K562 (cell line): ENCODE data around the gene RTF1. TPM values are rescaled to one million over a fixed set of nuclear protein-coding genes. Genes with fewer than 3 reads are reported as not detected.
A peak's percentile ranks its signal among the peaks of the same experiment; 100 is the strongest.

Experiments
- ATAC-seq: fragments of 200-7000 bp; cut with Tn5 transposase; 3 replicates; pipeline ENCODE4 v1.9.1; 2020; ENCODE audit warnings: moderate library complexity
- BruUV-seq: library from RNA; stranded (reverse); fragments of 400-500 nt; replicated peaks from 2 replicates; lab custom pipeline; 2021; lab: Mats Ljungman, UMichigan
- CTCF ChIA-PET: fragments of 300-600 bp; formaldehyde crosslinking; extraction: SDS; loops from one replicate; lab custom pipeline; 2021; ENCODE audit warnings: low intra/inter-chr PET ratio; lab: Yijun Ruan, JAX
- POLR2A ChIA-PET: fragments of 300-600, 350-650 bp; sonication (Branson Sonifier 250); formaldehyde crosslinking; extraction: SDS; loops from one replicate; lab custom pipeline; 2021; ENCODE audit warnings: antibody characterized with exemption, inconsistent platforms; lab: Yijun Ruan, JAX
- DNase-seq, 4 experiments: peaks; one replicate each; pipeline versions ENCODE4 v3.0.0 to v3.0.0-alpha.2; 2011 to 2018; ENCODE audit warnings: low spot score in 3 of 4, mixed read lengths in 3 of 4; ENCODE audit errors: extremely low read depth in 1 of 4
- FAIRE-seq: peaks from 2 replicates; lab custom pipeline; 2011; peaks lifted over from hg19 to GRCh38; lab: Jason Lieb, UNC
- H2AFZ ChIP-seq: 2 replicates; pipeline ENCODE4 v1.6.0; 2011; ENCODE audit warnings: low read depth, low read length, control low read depth, inconsistent platforms
- H3K27ac ChIP-seq: fragments of 200-600 bp; 3 replicates; pipeline ENCODE4 v1.8.0; 2011; ENCODE audit warnings: low read depth, mild to moderate bottlenecking, control low read depth, inconsistent platforms, low read length, moderate library complexity, mixed read lengths; ENCODE audit errors: extremely low read depth
- H3K27me3 ChIP-seq, 2 experiments: fragments of 300-600 bp in 1 of 2; 2 replicates in 1 of 2; 3 replicates in 1 of 2; pipeline versions ENCODE4 v1.6.0 to v1.8.0; 2011; ENCODE audit warnings: inconsistent platforms in 2 of 2, low read length in 2 of 2, mild to moderate bottlenecking in 1 of 2, mixed read lengths in 1 of 2, moderate library complexity in 1 of 2; ENCODE audit not compliant: control insufficient read depth in 2 of 2, insufficient read depth in 2 of 2
- H3K36me3 ChIP-seq: fragments of 300-600 bp; 3 replicates; pipeline ENCODE4 v1.8.0; 2011; ENCODE audit warnings: mild to moderate bottlenecking, low read length, inconsistent platforms; ENCODE audit not compliant: control insufficient read depth, insufficient read depth
- H3K4me1 ChIP-seq, 2 experiments: fragments of 200-600 bp in 1 of 2; replicated peaks in 1 of 2; 2 replicates in 1 of 2; 3 replicates in 1 of 2; pipeline versions ENCODE4 v1.5.1 to v1.8.0; 2011; ENCODE audit warnings: inconsistent platforms in 2 of 2, low read length in 2 of 2, mild to moderate bottlenecking in 1 of 2, mixed read lengths in 1 of 2, moderate library complexity in 1 of 2; ENCODE audit not compliant: control insufficient read depth in 2 of 2, insufficient read depth in 2 of 2
- H3K4me2 ChIP-seq: 2 replicates; pipeline ENCODE4 v1.6.1; 2011; ENCODE audit warnings: low read length, control low read depth, inconsistent platforms, mixed read lengths; ENCODE audit not compliant: insufficient read depth
- H3K4me3 ChIP-seq: fragments of 200-600 bp; sonication (generic), shearing (Covaris generic); 2 replicates; pipeline ENCODE4 v1.5.1; 2016; ENCODE audit warnings: control low read depth, inconsistent platforms
- H3K79me2 ChIP-seq: fragments of 200-600 bp; 3 replicates; pipeline ENCODE4 v1.8.0; 2011; ENCODE audit warnings: low read length, inconsistent platforms; ENCODE audit not compliant: control insufficient read depth, insufficient read depth
- H3K9ac ChIP-seq, 2 experiments: 2 replicates each; pipeline versions ENCODE4 v1.6.0 to v1.6.1; 2011; ENCODE audit warnings: low read depth in 2 of 2, low read length in 2 of 2, control low read depth in 1 of 2, inconsistent platforms in 1 of 2, mild to moderate bottlenecking in 1 of 2, mixed read lengths in 1 of 2; ENCODE audit not compliant: insufficient read depth in 1 of 2
- H3K9me1 ChIP-seq: one replicate; pipeline ENCODE4 v1.6.0; 2011; ENCODE audit warnings: inconsistent platforms, mild to moderate bottlenecking, low read length, moderate library complexity; ENCODE audit not compliant: control insufficient read depth, insufficient read depth
- H3K9me3 ChIP-seq: replicated peaks from 2 replicates; pipeline ENCODE4 v1.5.1; 2011; ENCODE audit warnings: low read depth, low read length, inconsistent platforms; ENCODE audit not compliant: control insufficient read depth, insufficient read depth
- H4K20me1 ChIP-seq: replicated peaks from 2 replicates; pipeline ENCODE4 v1.6.1; 2011; ENCODE audit warnings: low read length, inconsistent platforms, mixed read lengths; ENCODE audit not compliant: control insufficient read depth, insufficient read depth
- CHCHD3 ChIP-seq: fragments of 250-450 bp; sonication (Bioruptor Pico); IDR thresholded peaks from 2 replicates; pipeline ENCODE4 v2.1.2; 2022; ENCODE audit warnings: mild to moderate bottlenecking
- POLR2G ChIP-seq: fragments of 200-400 bp; formaldehyde crosslinking; IDR thresholded peaks from 2 replicates; pipeline ENCODE4 v1.6.1; 2017; ENCODE audit warnings: low read depth, mild to moderate bottlenecking, antibody characterized with exemption, low read length, moderate library complexity
- RBFOX2 ChIP-seq: fragments of 200-400 bp; formaldehyde crosslinking; IDR thresholded peaks from 2 replicates; pipeline ENCODE4 v1.6.1; 2017; ENCODE audit warnings: low read depth, mild to moderate bottlenecking, low read length, moderate library complexity
- WGBS: fragments of 100-300 bp; shearing (Covaris generic); methylation state at CpG from one replicate; pipeline ENCODE4 v1.1.6; 2016; ENCODE audit warnings: low coverage, mixed read lengths; ENCODE audit not compliant: insufficient coverage; ENCODE audit errors: missing lambda C conversion rate; 5-methylcytosine and 5-hydroxymethylcytosine counted together
- in situ Hi-C: fragments of 300-500 bp; cut with MboI; formaldehyde crosslinking; loops from 4 replicates; pipeline ENCODE4 v1.15.0; 2018; ENCODE audit warnings: inconsistent platforms, mixed read lengths
- intact Hi-C: fragments of 100-400 bp; cut with micrococcal nuclease; formaldehyde crosslinking; loops from 2 replicates; pipeline ENCODE4 v1.14.2; 2022
- polyA plus RNA-seq, 8 experiments: library from polyadenylated mRNA; depleted of rRNA in 4 of 8; stranded (reverse) in 5 of 8; unstranded in 3 of 8; fragments of >200 nt; fragmentation: Nextera tagmentation in 2 of 8; fragmentation: Illumina TruSeq in 1 of 8; extraction: Ambion mirVana in 2 of 8; extraction: Trizol in 1 of 8; gene quantifications; 2 replicates each; pipeline versions ENCODE4 v1.2.1 to v1.2.3, GENCODE V29; 2011 to 2014; ENCODE audit warnings: inconsistent platforms in 1 of 8, missing spikeins in 1 of 8
- total RNA-seq, 7 experiments: library from RNA; depleted of rRNA in 6 of 7; stranded (reverse); fragments of >200 nt in 6 of 7; fragmentation: Illumina TruSeq in 2 of 7; extraction: Trizol in 2 of 7; gene quantifications; 2 replicates each; pipeline versions ENCODE4 v1.2.1 to v1.2.3, GENCODE V29; 2011 to 2021; ENCODE audit warnings: low replicate concordance in 1 of 7
- TF ChIP-seq, protein P1 (sequence below): sonication (generic); formaldehyde crosslinking; IDR thresholded peaks from 2 replicates; pipeline ENCODE4 v1.8.1; 2023; ENCODE audit warnings: mild to moderate bottlenecking, missing genetic modification reagents

The RTF1 gene
- total and polyA plus RNA-seq, 9 of the 15 experiments (the other 6 are each of a cell fraction or from before 2014, with no cell fraction given): 7.6 to 69.5 (median 31.5) TPM

DNA sequence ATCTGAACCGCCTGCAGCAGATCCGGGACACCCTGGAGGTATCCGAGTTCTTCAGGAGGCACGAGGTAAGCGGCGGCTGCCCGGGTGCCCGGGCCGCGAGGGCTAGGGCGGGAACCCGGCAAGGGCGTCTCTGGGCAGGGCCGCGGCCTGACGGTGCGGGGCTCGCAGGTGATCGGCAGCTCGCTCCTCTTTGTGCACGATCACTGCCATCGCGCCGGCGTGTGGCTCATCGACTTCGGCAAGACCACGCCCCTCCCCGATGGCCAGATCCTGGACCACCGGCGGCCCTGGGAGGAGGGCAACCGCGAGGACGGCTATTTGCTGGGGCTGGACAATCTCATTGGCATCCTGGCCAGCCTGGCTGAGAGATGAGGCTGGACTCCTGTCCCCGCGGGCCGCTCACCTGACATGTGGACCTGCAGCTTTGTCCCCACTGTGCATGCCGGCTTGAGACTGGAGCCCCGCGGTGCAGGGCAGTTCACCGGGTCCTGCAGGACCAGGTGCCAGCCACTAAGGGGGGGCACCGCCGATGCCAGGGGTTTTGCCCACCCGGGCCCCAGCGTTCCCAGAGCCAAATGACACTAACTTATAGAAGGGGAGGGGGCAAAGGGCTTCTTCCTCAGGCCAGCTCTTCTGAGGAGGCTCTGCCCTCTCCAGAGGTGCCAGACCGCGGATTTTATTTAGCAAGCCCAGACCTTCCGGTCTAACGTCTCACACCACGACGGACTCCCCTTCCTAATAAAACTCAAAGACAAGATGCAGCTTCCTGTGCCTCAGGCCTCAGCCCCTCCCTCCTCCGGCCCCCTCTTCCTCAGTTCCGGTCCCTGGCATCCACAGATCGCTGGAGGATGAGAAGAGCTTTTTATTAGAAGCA lies 86.1 kb downstream of the RTF1 start:
- CTCF ChIA-PET: no interaction called here
- intact Hi-C loops (no loop called here), in situ Hi-C loops (no loop called here)
- no peaks in the 10 kb centered on the region for H3K27me3 ChIP-seq
- POLR2A ChIA-PET: interaction anchor here (0.7 to 1.3 kb wide), 3 partner anchors 10 to 288 kb away, joined by 3 read pairs; no protein-coding TSS in a partner anchor
- H3K9me1 ChIP-seq: no peaks in the 10 kb centered on the region
- 0 out of 3 replicates have a peak, but pooled peaks cover 4% of the 10 kb centered on the region for H3K79me2 ChIP-seq
- no peak overlapping the region for H2AFZ ChIP-seq
- H4K20me1 ChIP-seq: no peaks in the 10 kb centered on the region
- H3K27ac ChIP-seq: no peak overlapping the region
- WGBS: 93% methylated on average over 26 of the region's 54 CpGs
- peaks cover 24% of the 10 kb centered on the region; the same call in 2 of the 3 replicates for H3K36me3 ChIP-seq
- peak; percentile 58 for TF ChIP-seq RBFOX2
- peak; percentile 65 for TF ChIP-seq POLR2G
- TF ChIP-seq, protein P1, sequence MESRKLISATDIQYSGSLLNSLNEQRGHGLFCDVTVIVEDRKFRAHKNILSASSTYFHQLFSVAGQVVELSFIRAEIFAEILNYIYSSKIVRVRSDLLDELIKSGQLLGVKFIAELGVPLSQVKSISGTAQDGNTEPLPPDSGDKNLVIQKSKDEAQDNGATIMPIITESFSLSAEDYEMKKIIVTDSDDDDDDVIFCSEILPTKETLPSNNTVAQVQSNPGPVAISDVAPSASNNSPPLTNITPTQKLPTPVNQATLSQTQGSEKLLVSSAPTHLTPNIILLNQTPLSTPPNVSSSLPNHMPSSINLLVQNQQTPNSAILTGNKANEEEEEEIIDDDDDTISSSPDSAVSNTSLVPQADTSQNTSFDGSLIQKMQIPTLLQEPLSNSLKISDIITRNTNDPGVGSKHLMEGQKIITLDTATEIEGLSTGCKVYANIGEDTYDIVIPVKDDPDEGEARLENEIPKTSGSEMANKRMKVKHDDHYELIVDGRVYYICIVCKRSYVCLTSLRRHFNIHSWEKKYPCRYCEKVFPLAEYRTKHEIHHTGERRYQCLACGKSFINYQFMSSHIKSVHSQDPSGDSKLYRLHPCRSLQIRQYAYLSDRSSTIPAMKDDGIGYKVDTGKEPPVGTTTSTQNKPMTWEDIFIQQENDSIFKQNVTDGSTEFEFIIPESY: 0 out of 2 replicates have a peak, but pooled peaks have one; percentile 32
- TF ChIP-seq CHCHD3 (CRISPR knock-in tag): no peak
- H3K4me1 ChIP-seq: no peaks in the 10 kb centered on the region; a peak in 1 of 5 replicates
- no peaks in the 10 kb centered on the region for H3K9me3 ChIP-seq
- DNase-seq: no peak
- no peak overlapping the region for H3K9ac ChIP-seq
- ATAC-seq: no peak
- FAIRE-seq: no peak
- no peak overlapping the region for H3K4me2 ChIP-seq
- no peak overlapping the region for H3K4me3 ChIP-seq
- BruUV-seq: no TSS peak
